Measurements from ENCODE around the gene STRC.
"Not testable (repeated sequence)": the region's sequence is repeated elsewhere in the genome, so short reads cannot be mapped to it uniquely, and the experiment has no call there.

DNA sequence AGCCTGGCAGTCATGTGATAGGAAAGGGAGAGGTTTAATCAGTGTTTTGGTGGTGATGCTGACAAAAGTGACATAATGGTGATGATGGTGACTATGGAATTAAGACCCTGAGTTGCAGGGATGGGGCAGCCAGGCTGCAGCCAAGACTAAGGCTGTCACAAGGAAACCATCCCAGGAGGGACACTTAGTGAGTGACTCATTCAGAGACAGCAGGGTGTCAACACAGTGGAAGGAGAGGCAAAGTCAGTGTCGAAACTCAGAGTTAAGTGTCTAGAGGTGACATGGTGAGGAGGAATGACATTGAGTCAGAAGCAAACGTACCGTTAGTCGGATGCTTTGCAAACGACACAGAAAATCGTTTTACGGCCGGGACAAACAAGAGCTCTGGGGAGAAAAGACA lies 44.7 kb upstream of the STRC start:
- TF ChIP-seq, protein P1, sequence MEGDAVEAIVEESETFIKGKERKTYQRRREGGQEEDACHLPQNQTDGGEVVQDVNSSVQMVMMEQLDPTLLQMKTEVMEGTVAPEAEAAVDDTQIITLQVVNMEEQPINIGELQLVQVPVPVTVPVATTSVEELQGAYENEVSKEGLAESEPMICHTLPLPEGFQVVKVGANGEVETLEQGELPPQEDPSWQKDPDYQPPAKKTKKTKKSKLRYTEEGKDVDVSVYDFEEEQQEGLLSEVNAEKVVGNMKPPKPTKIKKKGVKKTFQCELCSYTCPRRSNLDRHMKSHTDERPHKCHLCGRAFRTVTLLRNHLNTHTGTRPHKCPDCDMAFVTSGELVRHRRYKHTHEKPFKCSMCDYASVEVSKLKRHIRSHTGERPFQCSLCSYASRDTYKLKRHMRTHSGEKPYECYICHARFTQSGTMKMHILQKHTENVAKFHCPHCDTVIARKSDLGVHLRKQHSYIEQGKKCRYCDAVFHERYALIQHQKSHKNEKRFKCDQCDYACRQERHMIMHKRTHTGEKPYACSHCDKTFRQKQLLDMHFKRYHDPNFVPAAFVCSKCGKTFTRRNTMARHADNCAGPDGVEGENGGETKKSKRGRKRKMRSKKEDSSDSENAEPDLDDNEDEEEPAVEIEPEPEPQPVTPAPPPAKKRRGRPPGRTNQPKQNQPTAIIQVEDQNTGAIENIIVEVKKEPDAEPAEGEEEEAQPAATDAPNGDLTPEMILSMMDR (IDR thresholded peaks at IDR 0.05), result not testable (repeated sequence)
- not testable (repeated sequence) for TF ChIP-seq POLR2AphosphoS5, POLR2A (IDR thresholded peaks at IDR 0.05)

Data from breast epithelium (tissue), 3 donors.